Measurements from ENCODE around the gene TOPAZ1.

The TOPAZ1 gene

DNA sequence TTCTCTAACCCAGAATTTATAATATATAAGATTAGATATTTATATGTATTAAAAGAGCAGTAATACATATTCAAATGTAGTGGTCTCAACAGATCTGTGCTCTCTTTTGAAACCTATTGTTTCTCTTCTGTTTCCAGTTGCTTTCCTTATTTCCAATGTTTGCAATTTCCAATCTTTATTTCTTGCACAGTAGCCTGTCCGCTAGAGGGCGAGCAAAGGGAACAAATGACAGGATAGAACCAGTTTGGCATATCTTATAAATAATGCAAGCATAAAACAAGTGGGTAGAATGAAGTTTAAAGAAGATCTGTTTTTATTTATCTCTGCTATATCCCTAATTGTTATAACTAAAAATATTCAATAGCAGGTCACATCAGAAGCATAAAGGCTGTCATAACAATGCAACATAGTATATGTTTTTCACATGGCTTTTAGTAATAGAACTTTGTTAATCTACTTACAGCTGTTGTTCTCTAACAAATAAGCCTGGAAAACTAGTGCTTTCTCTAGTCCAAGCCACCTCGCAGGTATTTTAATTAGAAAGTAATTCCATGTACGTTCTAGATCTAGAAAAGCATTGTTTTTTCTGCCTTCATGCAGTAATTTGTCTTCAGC, 81.8 kb downstream of the TOPAZ1 start:
- in situ Hi-C loops (cut with HindIII; ENCODE audit: low pct_unique_long_range_greater_than_20kb, low sequenced_read_pairs), result no loop called here
- DNase-seq (ENCODE audit: low read depth in 1 of 2, low spot score in 1 of 2), result peak; percentile 11 to 84

DNA sequence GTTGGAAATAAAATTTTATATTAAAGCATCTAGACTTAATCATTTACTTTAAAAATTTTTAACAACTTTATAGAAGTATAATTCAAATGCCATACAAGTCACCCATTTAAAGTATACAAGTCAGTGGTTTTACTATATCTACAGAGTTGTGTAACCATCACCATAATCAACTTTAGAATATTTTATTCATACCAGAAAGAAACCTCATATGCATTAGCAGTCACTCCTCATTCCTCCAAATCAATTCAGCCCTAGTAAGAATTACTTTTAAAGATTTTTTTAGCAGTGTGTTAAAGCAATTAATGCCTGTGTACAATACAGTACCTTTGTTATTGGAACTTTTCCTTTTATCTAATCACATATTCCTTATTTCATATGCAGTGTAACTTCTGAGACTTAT, 82.9 kb downstream of the TOPAZ1 start:
- in situ Hi-C loops (cut with HindIII; ENCODE audit: low pct_unique_long_range_greater_than_20kb, low sequenced_read_pairs), result no loop called here
- DNase-seq (ENCODE audit: low read depth in 1 of 2, low spot score in 1 of 2), result no peak
- no peak for TF ChIP-seq JUND (IDR thresholded peaks at IDR 0.05; ENCODE audit: low read depth)

More for the DNA sequence above, 81.8 kb downstream of the TOPAZ1 start:
- no peak for TF ChIP-seq JUND (IDR thresholded peaks at IDR 0.05; ENCODE audit: low read depth)

DNA sequence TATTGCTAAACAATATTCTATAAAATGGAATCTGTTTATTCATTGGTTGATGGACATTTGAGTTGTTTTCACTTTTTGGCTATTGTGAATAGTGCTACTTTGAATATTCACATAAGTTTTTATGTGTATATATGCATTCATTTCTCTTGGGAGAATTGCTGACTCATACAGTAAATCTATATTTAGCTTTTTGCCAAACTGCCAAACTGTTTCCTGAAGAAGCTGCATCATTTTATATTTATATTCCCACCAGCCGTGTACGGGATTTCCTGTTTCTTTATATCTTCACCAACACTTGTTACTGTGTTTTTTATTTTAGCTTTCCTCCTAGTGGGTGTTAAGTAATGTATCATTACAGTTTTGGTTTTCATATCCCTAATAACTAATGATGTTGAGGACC, 84.3 kb downstream of the TOPAZ1 start:
- DNase-seq (ENCODE audit: low read depth in 1 of 2, low spot score in 1 of 2), result no peak
- in situ Hi-C loops (cut with HindIII; ENCODE audit: low pct_unique_long_range_greater_than_20kb, low sequenced_read_pairs), result no loop called here
- TF ChIP-seq JUND (IDR thresholded peaks at IDR 0.05; ENCODE audit: low read depth), result no peak

DNA sequence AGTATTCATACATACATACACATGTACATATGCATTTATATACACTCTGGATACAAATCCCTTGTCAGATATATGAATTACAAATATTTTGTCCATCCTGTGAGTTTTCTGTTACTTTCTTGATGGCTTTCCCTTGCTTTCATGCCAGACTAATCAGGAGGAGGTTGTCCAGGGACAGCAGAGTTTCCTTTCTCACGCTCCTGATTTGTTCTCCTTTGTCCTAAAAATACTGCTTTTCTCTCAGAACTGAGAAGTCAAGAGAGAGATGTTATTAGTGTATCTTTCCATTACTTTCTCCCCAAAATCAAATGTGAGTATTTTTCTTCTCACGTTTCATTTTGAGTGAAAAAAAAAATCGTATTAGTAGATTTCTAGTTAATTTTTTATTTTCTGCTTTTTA, 84.8 kb downstream of the TOPAZ1 start:
- no peak for DNase-seq (ENCODE audit: low read depth in 1 of 2, low spot score in 1 of 2)
- no peak for TF ChIP-seq JUND (IDR thresholded peaks at IDR 0.05; ENCODE audit: low read depth)
- in situ Hi-C loops (cut with HindIII; ENCODE audit: low pct_unique_long_range_greater_than_20kb, low sequenced_read_pairs), result no loop called here

DNA sequence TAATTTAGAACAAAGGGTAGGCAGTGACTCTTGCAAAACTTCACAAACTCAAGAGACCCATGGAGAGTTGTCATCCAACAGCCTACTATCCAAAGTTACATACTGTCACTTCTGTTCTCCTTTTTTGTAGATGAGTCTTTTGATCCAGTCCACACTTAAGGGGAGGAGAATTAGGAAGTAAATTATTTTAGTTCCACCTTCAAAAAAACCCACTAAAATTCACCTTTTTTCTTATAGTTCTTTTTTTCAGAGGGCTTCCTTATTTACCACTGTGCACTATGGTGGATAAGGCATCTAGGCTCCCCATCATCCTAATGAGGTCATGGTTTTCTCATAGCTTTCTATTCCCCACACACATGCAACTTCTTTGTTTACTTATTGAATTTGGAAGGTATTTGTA, 88.3 kb downstream of the TOPAZ1 start:
- no peak for DNase-seq (ENCODE audit: low read depth in 1 of 2, low spot score in 1 of 2)
- in situ Hi-C loops (cut with HindIII; ENCODE audit: low pct_unique_long_range_greater_than_20kb, low sequenced_read_pairs), result no loop called here
- no peak for TF ChIP-seq JUND (IDR thresholded peaks at IDR 0.05; ENCODE audit: low read depth)

DNA sequence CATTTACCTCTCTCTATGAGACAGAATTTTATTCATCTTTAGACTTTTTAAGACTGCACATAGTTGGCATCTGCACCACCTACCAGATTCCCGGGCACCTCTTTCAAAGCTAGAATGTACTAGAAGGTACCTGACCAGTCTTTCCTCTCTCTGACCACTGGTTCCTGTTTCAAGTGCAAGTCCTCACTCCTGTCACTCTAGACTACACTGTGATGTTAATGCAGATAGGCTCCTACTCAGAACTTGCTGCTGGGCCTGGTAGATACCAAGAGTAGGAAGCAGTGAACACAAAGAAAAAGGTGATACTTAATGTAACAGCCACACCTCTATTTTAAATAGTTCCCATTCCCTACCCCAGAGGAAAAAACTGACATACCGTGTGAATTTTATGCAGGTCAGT, 88.8 kb downstream of the TOPAZ1 start:
- in situ Hi-C loops (cut with HindIII; ENCODE audit: low pct_unique_long_range_greater_than_20kb, low sequenced_read_pairs), result no loop called here
- DNase-seq (ENCODE audit: low read depth in 1 of 2, low spot score in 1 of 2), result peak in 1 of 2 experiments; percentile 39
- TF ChIP-seq JUND (IDR thresholded peaks at IDR 0.05; ENCODE audit: low read depth), result no peak

DNA sequence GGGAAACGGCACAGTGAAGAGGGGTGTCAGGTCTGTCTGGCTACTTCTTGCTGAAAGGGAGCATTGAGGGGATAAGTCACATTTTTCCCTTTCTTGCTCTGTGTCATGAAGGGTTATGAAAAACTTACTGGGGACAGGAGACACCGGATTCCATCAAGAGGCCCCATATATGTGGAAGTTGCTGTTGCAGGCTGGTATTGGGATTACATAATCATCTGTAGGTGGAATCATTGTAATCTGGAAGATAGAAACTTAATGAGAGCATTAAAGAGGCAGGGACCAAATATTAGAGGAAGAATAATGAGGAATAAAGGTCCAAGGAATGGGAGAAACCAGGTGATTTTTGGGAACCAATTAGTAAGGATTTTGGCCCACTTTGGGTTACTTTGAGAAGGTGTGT, 92.6 kb downstream of the TOPAZ1 start:
- DNase-seq (ENCODE audit: low read depth in 1 of 2, low spot score in 1 of 2), result no peak
- in situ Hi-C loops (cut with HindIII; ENCODE audit: low pct_unique_long_range_greater_than_20kb, low sequenced_read_pairs), result no loop called here
- TF ChIP-seq JUND (IDR thresholded peaks at IDR 0.05; ENCODE audit: low read depth), result no peak

DNA sequence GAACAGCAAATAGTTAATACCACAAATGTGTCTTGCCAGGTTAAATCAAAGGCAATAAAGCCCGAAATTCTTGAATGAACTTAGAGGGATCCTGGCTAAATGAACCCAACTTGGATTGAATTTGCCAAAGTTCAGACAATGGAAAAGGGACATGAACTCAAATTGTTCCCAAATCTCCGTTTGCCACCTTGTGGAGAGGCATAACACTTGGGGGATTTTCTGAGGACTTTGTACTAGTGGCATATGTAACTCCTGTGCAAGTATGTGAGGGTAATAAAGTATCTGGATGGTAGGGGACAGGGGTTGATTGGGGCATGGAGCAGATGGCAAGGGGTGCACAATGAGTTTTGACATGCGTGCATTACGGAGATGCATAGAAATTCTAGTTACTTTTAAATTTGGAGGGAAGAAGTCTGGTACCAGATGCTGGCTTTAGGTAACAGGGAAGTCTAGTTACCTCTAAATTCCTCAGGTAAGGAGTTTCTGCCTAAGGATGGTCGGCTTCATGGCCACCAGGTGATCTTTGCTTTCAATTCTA, 95.6 kb downstream of the TOPAZ1 start:
- peak; percentile 10 to 49 for DNase-seq (ENCODE audit: low read depth in 1 of 2, low spot score in 1 of 2)
- in situ Hi-C loops (cut with HindIII; ENCODE audit: low pct_unique_long_range_greater_than_20kb, low sequenced_read_pairs), result no loop called here
- TF ChIP-seq JUND (IDR thresholded peaks at IDR 0.05; ENCODE audit: low read depth), result no peak

DNA sequence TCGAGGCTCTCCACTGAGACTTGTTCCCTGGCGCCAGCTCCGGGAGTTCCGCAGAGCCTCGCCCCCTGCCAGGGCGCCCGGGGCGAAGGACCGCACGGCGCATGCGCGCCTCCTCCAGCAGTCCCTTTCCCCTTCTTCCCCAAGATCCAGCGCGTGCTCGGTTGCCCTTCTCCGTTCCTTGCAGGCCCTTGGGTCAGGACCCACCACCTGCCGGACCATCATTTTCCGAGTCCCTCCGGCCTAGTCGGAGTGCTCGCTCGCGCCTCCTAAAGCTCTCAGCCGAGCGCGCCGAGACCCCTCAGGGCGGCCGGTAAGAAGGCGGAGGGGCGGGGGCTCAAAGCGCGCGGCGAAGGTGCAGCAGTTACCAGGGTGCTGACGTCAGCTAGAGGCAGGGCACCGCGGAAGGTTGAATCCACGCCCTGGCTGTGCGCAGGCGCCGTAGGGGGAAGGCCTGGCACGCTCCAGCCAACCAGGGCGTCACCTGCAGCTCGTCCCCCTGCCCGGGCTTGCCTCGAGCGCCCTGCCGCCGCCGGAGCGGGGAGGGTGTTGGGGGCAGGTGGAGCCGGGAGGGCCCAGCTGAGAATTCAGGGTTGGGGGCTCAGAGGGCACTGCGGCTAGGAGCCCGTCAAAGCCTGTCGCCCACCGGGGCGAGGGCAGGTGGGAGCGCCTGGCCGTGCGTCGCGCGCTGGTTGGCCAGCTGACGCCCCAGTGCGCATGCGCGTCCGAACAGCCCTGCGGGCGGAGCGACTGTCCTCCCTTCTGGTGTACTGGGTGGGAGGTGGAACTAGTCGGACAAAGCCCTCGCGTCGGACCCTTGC, 96.5 kb downstream of the TOPAZ1 start, which contains the start of gene TCAIM:
Gene TCAIM, plus strand, starts transcription at position 757 of the 818 bp plus-strand sequence. CDS start 16,017 bp downstream, outside the sequence.
- no peak for TF ChIP-seq JUND (IDR thresholded peaks at IDR 0.05; ENCODE audit: low read depth)
- peak; percentile 99 for DNase-seq (ENCODE audit: low read depth in 1 of 2, low spot score in 1 of 2)
- in situ Hi-C loops (cut with HindIII; ENCODE audit: low pct_unique_long_range_greater_than_20kb, low sequenced_read_pairs), result no loop called here

DNA sequence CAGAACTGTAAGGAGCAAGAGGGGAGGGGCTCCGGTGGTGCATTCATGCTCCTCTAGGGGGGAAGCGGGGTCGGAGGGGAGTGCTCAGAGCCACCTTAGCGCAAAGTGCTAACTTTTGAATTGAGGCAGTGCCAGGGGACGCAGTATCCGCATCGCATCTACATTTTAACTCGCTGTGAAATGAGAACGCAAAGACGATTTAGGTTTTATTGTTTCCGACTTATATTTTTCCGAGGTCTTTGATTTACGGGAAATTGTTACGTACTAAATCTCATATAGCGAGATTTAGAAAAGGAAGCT, 97.1 kb downstream of the TOPAZ1 start:
- TF ChIP-seq JUND (IDR thresholded peaks at IDR 0.05; ENCODE audit: low read depth), result no peak
- in situ Hi-C loops (cut with HindIII; ENCODE audit: low pct_unique_long_range_greater_than_20kb, low sequenced_read_pairs), result no loop called here
- DNase-seq (ENCODE audit: low read depth in 1 of 2, low spot score in 1 of 2), result no peak

DNA sequence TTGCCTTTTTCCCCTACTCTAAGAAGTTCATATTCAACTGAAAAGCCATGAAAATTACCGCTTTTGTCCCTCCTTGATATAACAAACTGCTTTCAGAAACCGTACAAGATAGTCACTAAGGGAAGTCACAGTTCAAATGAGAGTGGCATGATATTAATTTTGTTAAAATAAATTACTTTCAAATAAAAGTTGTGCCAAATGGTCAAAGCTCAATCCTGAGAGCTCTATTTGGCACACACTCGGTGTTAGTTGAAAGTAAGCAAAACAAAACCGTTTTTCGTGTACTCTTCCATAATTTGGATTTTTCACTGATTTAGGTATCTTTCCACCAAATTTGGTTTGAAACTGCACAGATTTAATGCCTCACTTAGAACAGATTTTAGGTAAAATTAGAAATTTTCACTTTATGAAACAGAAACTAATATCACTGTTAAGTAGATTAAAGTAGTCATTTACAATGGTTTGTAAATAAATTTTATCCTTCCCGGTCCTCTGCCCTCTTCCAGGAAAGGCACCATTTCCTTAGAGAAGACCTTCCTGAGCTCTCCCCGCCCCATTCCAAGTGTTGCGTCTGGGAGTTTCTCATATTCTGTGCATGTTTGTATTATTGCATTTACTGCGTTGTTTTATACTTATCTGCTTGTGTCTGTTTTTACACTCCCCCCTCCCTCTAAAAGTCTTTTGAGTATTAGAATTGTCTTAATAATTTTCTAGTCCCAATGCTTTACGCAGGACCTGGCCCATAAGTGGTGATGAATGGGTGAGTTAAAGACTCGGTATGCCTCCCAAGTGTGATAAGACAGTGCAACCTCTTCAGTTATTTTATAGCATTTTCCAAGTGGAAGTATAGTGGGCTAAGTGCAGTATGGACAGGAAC, 97.7 kb downstream of the TOPAZ1 start:
- TF ChIP-seq JUND (IDR thresholded peaks at IDR 0.05; ENCODE audit: low read depth), result no peak
- in situ Hi-C loops (cut with HindIII; ENCODE audit: low pct_unique_long_range_greater_than_20kb, low sequenced_read_pairs), result no loop called here
- no peak for DNase-seq (ENCODE audit: low read depth in 1 of 2, low spot score in 1 of 2)

DNA sequence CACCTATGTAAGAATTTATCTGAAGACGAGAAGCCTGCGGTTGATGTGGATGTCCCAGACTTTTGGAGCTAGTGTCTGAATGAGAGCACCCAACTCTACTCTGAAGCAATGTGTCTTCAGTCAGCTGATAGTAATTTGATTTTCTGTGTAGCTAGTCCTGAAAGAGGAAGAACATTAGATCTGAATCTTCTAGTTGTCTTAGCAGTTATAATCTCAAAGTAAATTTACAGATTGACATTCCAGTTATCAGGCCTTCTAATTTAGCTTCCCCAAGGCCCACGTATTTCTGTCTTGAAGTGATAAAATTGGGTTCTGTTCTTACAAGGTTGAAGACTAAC, 98.3 kb downstream of the TOPAZ1 start:
- no peak for DNase-seq (ENCODE audit: low read depth in 1 of 2, low spot score in 1 of 2)
- TF ChIP-seq JUND (IDR thresholded peaks at IDR 0.05; ENCODE audit: low read depth), result no peak
- in situ Hi-C loops (cut with HindIII; ENCODE audit: low pct_unique_long_range_greater_than_20kb, low sequenced_read_pairs), result no loop called here
